GM12892 (cell line): ENCODE measurements around the gene TBC1D19.

ENCODE experiments used
- POLR2A ChIP-seq: IDR thresholded peaks from 2 replicates; pipeline ENCODE4 v1.6.1; 2011; ENCODE audit warnings: low read depth, low read length, control low read depth
- POLR2AphosphoS5 ChIP-seq: IDR thresholded peaks from 2 replicates; pipeline ENCODE4 v1.6.1; 2011; ENCODE audit warnings: low read depth, low read length, control low read depth
- TAF1 ChIP-seq: IDR thresholded peaks from 2 replicates; pipeline ENCODE4 v1.6.1; 2011; ENCODE audit warnings: low read depth, mild to moderate bottlenecking, control low read depth, low read length, borderline replicate concordance

GRCh38 chr4:26763063-26763462, 179.2 kb downstream of the TBC1D19 start:
- TF ChIP-seq POLR2A (no peak), POLR2AphosphoS5 (no peak), TAF1 (no peak)
